ENCODE measurements around the gene RIC8A.

- no peak for TF ChIP-seq CTCF (IDR thresholded peaks at IDR 0.05; ENCODE audit: poor library complexity, severe bottlenecking)
- TF ChIP-seq EZH2 (IDR thresholded peaks at IDR 0.05; ENCODE audit: borderline replicate concordance, insufficient read depth, low read length, poor library complexity, severe bottlenecking): no peak
- TF ChIP-seq RAD21 (conservative IDR thresholded peaks at IDR 0.05): no peak
- TF ChIP-seq EP300 (conservative IDR thresholded peaks at IDR 0.05; ENCODE audit: poor library complexity, severe bottlenecking): no peak
- no peak for TF ChIP-seq REST (IDR thresholded peaks at IDR 0.05; ENCODE audit: borderline replicate concordance)
- TF ChIP-seq TAF1 (IDR thresholded peaks at IDR 0.05; ENCODE audit: low read depth): no peak
- no peak for TF ChIP-seq POLR2AphosphoS5 (IDR thresholded peaks at IDR 0.05)
- TF ChIP-seq SMC3 (conservative IDR thresholded peaks at IDR 0.05; ENCODE audit: poor library complexity): no peak
- TF ChIP-seq MXI1 (conservative IDR thresholded peaks at IDR 0.05; ENCODE audit: poor library complexity, severe bottlenecking): no peak
These were observed 18.4 kb downstream of the RIC8A start for GRCh38 chr11:225734-226453.
